ENCODE data around the gene KRTAP19-8. TPM values are rescaled to one million over a fixed set of nuclear protein-coding genes. Genes with fewer than 3 reads are reported as not detected.

The KRTAP19-8 gene
- total RNA-seq, 1 donor from 2014 or later = not detected

DNA sequence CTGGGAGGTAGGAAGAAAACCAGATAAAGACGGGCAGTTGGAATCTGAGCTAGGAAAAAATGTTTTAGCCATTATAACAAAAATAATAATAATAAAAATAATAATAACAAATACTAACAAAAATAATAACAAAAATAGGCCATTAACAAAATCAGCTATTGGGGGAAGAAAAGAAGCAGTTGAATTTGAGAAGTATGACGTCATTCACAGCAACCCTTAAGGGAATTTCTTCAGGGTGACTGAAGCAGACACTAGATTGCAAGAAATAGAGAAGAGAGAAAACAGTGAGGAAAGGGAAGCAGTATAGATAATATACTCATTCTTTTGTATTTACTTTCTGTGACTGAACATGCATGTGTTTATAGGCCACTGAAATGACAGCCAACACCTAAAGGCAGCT, 20.0 kb downstream of the KRTAP19-8 start:
- intact Hi-C loops (cut with DNase I) = no loop called here
- ATAC-seq (ENCODE audit: poor library complexity) = no peak
- DNase-seq = no peak

DNA sequence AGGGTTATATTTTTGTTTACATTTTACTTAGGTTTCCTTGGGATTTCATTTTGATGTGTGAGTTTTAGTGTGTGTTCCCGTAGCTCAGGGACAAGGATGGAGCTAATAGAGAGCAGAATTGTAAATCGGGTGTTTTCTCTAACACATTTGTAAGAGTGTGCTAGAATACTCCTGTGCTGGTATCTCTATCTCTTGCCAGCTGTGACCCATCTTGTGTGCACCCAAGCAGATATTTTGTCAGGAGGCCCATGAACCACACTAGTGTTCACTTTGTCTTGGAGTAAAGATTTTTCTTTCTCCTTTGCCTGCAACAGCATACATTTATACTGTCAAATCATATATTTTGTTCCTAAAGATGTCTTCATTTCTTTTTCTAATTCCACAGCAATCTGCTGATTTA, 23.4 kb downstream of the KRTAP19-8 start:
- intact Hi-C loops (cut with DNase I) = no loop called here
- DNase-seq = no peak
- ATAC-seq (ENCODE audit: poor library complexity) = no peak

DNA sequence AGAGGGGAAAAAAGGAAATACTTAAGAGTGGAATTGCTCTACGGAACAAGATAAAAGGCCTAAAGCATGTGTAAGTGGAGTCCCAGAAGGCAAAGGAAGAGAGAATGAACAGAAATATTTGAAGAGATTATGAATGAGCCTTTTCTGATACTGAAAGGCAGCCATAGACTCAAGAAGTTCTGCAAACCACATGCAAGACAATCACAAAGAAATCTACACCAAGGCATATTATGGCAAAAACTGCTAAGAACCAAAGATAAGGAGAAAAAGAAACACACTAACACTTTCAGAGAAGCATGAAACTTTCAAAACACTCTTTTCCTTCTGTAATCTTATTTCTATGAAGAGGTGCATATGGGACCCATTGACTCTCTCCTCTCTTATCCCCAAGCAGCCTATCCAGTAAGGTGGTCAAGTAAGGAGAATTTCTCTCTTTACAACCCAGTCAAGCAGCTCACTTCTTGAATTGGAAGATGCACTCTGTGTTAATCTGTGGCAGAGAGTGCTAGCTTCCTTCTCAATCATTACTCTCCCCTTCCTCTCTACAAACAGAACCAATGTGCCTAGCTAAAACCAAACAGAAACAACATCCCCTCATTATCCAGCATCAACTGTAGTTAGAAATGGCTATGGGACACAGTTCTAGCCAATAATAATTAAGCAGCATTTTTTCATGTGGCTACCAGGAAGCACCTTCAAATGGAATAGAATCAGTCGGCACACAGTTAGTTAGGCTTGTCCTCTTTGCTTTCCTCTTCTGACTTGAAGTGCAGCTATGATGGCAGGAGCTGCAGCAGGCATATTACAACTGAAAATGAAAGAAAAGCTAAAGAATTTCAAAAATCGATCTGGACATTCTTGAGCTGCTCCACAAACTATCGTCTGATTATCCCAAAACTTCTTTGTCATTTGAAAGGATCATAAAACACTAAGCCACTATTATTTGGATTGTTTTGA, 25.9 kb downstream of the KRTAP19-8 start:
- ATAC-seq (ENCODE audit: poor library complexity) = no peak
- intact Hi-C loops (cut with DNase I) = no loop called here
- no peak for DNase-seq

DNA sequence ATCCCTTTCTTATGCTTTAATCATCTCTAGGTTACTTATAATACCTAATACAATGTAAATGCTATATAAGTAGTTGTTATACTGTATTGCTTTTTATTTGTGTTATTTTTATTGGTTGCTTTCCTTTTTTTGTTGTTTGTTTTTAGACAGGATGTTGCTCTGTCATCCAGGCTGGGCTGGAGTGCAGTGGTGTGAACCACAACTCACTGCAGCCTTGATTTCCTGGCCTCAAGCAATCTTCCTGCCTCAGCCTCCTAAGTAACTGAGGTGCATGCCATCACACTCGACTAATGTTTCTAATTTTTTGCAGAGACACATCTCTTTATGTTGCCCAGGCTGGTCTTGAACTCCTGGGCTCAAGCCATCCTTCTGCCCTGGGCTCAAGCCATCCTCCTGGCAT, 26.9 kb downstream of the KRTAP19-8 start:
- ATAC-seq (ENCODE audit: poor library complexity) (no peak), DNase-seq (no peak)
- intact Hi-C loops (cut with DNase I) = no loop called here

DNA sequence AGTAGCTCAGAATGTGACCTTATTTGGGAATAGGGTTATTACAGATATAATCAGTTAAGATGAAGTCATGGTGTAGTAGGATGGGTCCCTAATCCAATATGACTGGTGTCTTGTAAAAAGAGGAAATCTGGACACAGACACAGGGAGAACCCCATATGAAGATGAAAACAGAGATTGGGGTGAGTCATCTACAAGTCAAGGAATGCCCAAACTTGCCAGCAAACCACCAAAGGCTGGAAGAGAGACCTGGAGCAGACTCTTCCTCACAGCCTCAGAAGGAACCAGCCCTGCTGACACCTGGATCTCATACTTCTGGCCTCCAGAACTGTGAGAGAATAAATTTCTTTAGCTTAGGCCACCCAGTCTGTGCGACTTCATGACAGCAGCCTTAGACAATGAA, 29.9 kb downstream of the KRTAP19-8 start:
- no peak for DNase-seq
- no peak for ATAC-seq (ENCODE audit: poor library complexity)
- intact Hi-C loops (cut with DNase I) = no loop called here

DNA sequence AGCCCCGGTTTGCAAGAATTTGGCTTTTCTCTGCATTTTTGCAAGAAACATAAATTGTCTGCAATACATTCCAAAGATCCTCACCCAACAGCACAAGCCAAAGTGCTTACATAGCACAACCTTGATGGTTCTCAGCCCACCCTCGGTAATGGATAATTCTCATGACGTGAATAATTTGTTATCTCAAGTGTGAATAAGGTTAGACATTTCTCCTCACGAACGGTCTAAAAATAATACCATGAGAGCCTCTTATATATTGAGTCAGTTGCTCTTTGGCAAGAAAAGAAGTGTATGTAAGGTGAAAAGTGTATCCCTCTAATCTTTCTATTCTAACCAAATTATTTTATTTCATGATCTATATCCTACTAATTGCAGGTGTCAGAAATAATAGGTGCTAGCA, 33.3 kb downstream of the KRTAP19-8 start:
- ATAC-seq (ENCODE audit: poor library complexity) (no peak), DNase-seq (no peak)
- intact Hi-C loops (cut with DNase I) = no loop called here

DNA sequence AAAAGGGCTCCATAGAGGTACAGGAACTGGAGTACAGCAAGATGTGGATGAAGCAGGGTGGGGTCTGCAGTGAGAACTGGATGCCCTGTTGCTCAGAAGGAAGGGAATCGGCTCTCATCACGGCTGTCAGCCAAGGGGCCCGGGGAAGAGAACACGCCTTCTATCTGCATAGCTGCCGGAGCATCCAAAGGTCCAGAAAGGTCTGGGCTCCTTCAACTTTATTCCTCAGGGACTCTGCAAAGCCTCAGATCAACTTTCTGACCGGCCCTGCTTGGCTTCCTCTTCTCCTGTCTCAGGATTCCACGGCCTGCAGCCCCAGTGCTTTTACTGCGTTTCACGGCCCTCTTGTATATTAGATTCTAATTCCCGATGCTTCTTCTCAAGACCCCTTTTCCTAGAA, 34.8 kb downstream of the KRTAP19-8 start:
- ATAC-seq (ENCODE audit: poor library complexity) = no peak
- intact Hi-C loops (cut with DNase I) = no loop called here
- DNase-seq = no peak

DNA sequence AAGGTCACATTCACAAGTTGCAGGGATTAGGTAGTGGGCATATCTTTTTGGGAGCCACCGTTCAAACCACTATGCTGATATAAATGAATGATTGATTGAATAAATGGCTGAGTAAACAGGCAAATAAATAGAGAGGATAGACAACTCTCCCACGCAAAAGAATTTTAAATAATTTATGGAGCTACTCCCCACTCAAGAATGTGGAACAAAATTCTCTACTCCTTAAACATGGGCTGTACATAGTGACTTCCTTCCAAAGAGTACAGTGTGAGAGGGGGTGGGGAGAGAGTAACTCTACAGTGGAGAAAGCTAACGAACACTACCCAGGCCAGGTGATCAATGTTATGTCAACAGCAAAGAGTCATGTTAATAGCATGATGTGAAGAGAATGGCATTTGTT, 40.7 kb downstream of the KRTAP19-8 start:
- ATAC-seq (ENCODE audit: poor library complexity) (no peak), DNase-seq (no peak)
- intact Hi-C loops (cut with DNase I) = no loop called here

DNA sequence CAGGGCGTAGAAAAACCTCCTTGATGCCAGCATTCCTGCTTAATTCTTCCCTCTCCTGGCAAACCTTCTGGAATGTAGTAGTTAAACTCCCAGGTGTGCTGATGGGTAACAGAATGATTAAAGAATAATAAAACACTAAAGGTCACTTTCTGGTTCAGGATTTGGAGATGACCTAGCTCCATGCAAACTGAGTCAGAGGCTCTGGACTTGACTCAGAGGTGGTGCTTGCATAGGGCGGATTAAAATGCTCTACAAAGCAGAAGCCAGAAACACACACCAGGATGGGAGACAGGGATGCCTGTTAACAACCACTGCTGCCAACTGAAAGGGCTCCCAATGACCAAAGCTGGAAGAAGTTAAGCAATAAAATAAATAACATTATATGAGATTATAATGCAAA, 41.5 kb downstream of the KRTAP19-8 start:
- ATAC-seq (ENCODE audit: poor library complexity) (no peak), DNase-seq (no peak)
- intact Hi-C loops (cut with DNase I) = no loop called here

DNA sequence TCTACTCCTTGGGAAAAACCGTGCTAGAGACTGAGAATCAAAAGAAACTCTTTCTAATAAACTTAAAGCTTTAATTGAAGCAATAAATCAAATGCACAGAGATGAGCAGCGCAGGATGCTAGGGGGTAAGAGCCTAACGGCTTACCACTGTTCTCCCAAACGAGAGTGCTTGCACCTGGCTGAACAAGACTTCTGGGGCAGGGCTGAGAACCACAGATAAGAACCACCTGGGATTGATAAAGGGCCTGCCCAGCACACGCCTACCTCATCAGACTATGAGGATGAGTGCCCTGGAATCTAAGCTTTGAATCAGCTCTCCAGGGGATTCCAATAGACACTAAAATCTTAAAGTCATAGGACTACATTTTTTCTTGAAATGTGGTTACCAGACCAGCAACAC, 43.3 kb downstream of the KRTAP19-8 start:
- no peak for ATAC-seq (ENCODE audit: poor library complexity)
- intact Hi-C loops (cut with DNase I) = no loop called here

DNA sequence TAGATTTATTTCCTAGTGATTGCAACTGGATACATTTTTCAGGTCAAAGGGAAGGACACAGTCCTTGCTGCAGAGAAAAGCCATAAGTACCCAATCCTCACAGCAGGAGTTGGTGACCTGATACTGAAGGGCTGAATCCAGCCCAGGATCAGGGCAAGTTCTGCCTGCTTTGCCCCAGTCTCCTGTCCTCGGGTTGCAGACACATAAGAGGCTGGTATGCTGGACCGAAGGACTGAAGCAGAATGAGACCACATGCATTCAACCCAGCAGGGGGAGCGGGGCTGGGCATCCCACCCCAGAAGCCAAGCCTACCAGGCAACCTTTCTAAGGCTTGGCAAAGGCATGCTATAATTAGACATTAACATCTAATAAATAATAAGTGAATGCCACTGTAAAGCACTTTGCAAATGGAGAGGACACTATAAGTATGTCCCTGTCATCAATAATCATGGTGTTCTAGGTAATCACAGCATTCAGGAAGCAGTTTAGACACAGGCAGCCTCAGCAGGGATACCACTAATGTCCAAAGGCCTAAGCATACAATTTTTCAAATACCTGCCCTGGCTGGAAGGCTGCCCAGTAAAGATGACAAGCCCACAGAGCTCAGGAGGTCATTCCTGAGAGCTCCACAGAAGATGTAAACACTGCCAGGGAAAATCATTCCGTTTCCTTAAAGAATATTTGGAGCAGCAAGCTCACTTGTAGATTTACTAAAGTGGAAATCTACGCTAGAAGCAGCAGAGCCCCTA, 47.6 kb downstream of the KRTAP19-8 start:
- no peak for DNase-seq
- intact Hi-C loops (cut with DNase I) = no loop called here
- no peak for ATAC-seq (ENCODE audit: poor library complexity)

More for the DNA sequence above, 43.3 kb downstream of the KRTAP19-8 start:
- DNase-seq = no peak

DNA sequence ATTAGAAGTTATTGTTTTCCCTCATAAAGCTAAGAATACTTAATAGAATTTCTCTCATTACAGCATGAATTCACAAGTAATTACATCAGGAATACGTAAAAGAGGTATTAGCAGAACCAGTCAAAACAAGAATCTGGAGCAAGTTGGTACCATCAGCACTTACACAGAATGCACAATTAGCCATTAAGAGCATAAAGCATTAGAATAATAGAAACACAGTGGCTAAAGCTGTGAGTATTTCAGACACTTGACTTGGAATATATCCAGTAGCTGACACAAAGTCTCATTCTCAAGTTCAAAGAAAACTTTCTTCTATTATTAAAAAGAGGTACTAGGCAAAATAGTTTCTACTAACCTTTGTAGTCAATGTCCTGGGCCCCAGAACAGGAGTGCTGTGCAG, 49.6 kb downstream of the KRTAP19-8 start:
- intact Hi-C loops (cut with DNase I) = no loop called here
- DNase-seq (no peak), ATAC-seq (ENCODE audit: poor library complexity) (no peak)

Other genes with a start within 250 kb of the KRTAP19-8 start
- gene KRTAP8-1, start 225.2 kb downstream of the KRTAP19-8 start, total RNA-seq = not detected
- gene KRTAP7-1, start 208.7 kb downstream of the KRTAP19-8 start, total RNA-seq = not detected
- not detected for gene KRTAP11-1, start 156.9 kb downstream of the KRTAP19-8 start, total RNA-seq

Measured in Right ventricle myocardium superior (tissue), 1 donor.